ENCODE data around the gene ACACB. TPM values are rescaled to one million over a fixed set of nuclear protein-coding genes. Genes with fewer than 3 reads are reported as not detected.

The ACACB gene
- total and polyA plus RNA-seq, 12 donors: 12.8 to 241 (median 107) TPM

DNA sequence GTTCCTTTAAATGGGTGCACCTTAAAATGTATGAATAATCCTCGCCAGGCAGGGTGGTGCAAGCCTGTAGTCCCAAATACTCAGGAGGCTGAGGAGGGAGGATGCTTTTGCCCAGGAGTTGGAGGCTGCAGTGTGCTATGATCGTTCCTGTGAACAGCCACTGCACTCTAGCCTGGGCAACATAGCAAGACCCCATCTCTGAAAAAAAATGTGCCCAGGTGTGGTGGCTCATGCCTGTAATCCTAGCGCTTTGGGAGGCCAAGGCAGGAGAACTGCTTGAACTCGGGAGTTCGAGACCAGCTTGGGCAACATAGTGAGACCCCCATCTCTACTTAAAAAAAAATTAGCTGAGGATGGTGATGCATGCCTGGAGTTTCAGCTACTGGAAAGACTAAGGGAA, 39.6 kb downstream of the ACACB start:
- no peak for ATAC-seq
- Histone ChIP-seq H3K9me3 (no peaks in the 10 kb centered on the region), H3K36me3 (no peaks in the 10 kb centered on the region), H3K4me1 (peaks cover 15 to 77% (median 66%) of the 10 kb centered on the region in 9 donors), H3K27ac (peak overlapping the region in 2 of 10 donors; percentile 84 to 89), H3K4me3 (no peak overlapping the region), H3K27me3 (no peaks in the 10 kb centered on the region)
- TF ChIP-seq, protein P1, sequence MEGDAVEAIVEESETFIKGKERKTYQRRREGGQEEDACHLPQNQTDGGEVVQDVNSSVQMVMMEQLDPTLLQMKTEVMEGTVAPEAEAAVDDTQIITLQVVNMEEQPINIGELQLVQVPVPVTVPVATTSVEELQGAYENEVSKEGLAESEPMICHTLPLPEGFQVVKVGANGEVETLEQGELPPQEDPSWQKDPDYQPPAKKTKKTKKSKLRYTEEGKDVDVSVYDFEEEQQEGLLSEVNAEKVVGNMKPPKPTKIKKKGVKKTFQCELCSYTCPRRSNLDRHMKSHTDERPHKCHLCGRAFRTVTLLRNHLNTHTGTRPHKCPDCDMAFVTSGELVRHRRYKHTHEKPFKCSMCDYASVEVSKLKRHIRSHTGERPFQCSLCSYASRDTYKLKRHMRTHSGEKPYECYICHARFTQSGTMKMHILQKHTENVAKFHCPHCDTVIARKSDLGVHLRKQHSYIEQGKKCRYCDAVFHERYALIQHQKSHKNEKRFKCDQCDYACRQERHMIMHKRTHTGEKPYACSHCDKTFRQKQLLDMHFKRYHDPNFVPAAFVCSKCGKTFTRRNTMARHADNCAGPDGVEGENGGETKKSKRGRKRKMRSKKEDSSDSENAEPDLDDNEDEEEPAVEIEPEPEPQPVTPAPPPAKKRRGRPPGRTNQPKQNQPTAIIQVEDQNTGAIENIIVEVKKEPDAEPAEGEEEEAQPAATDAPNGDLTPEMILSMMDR (IDR thresholded peaks at IDR 0.05): no peak
- no peak for DNase-seq
- intact Hi-C loops (cut with DNase I): loop anchor here in 4 of 10 donors (5.0 kb wide), 2 partner anchors 39 to 44 kb away; partner anchors contain the start of gene ACACB (in 2 of the 4)
- WGBS, 2 donors: 93 to 98% methylated on average over 5 of the region's 5 CpGs

DNA sequence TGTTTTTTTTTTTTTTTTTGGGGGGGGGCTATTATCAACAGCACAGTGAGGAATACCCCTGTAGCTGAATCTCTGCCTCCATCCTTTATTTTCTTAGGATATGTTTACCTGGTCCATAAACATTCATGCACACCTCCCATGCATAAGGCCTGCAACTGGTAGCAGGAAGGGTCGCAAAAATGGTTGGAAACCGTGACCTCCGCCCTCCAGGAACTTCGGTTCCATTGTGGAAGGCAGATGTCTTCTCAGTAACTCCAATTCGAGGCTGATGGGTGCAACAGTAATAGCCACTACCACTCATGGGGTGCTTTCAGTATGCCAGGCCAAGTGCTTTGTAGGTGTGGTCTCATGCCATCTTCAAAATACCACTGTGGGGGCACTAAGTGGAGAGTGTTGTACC, 40.2 kb downstream of the ACACB start:
- no peak for DNase-seq
- peak overlapping the region in 4 of 10 donors; percentile 6 to 94 (median 89) for H3K27ac ChIP-seq
- WGBS, 2 donors: 90 to 92% methylated on average over 5 of the region's 5 CpGs

GRCh38 chr12:109157986-109158385, 41.6 kb downstream of the ACACB start:
- WGBS, 2 donors: 19 to 33% methylated on average over 5 of the region's 5 CpGs
- Histone ChIP-seq H3K4me1 (peaks cover 20 to 93% (median 75%) of the 10 kb centered on the region in 9 donors), H3K27me3 (no peaks in the 10 kb centered on the region), H3K27ac (peak overlapping the region; percentile 16 to 94 (median 80)), H3K9me3 (no peaks in the 10 kb centered on the region), H3K4me3 (no peak overlapping the region), H3K36me3 (no peaks in the 10 kb centered on the region)
- DNase-seq (no peak), ATAC-seq (peak in 1 of 8 donors; percentile 25)
- intact Hi-C loops (cut with DNase I): loop anchor here in 4 of 10 donors (5.0 kb wide), 2 partner anchors 41 to 46 kb away; partner anchors contain the start of gene ACACB (in 2 of the 4)
- TF ChIP-seq, protein P1 (IDR thresholded peaks at IDR 0.05): no peak

More for the DNA sequence above, 40.2 kb downstream of the ACACB start:
- H3K9me3 ChIP-seq: no peaks in the 10 kb centered on the region
- H3K4me3 ChIP-seq: no peak overlapping the region
- intact Hi-C loops (cut with DNase I): loop anchor here in 4 of 10 donors (5.0 kb wide), 2 partner anchors 39 to 44 kb away; partner anchors contain the start of gene ACACB (in 2 of the 4)
- H3K4me1 ChIP-seq: peaks cover 19 to 82% (median 70%) of the 10 kb centered on the region in 9 donors
- no peaks in the 10 kb centered on the region for H3K36me3 ChIP-seq
- TF ChIP-seq, protein P1 (IDR thresholded peaks at IDR 0.05): no peak
- no peak for ATAC-seq
- H3K27me3 ChIP-seq: no peaks in the 10 kb centered on the region

DNA sequence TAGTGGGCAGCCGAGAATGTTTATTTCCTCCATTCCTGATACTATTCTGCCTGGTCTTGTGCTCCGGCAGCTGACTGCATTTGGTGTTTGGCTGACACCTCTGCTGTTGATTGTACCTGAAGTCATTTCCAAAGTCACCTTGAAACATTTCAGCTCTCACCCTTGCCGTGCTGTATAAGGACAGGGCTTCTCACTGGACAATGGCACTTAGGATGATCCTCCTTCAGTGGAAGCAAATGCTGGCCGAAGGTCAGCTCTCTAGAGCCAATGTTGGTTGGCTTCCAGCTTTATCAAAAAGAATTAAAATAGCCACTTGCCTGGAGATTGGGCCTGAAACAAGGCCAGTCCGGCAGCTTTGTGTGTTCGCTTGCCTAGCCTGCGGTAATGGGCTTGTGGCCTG, 44.0 kb downstream of the ACACB start:
- intact Hi-C loops (cut with DNase I): loop anchor here in 1 of 10 donors (5.0 kb wide), 1 partner anchor 43 kb away; the partner anchor contains the start of gene ACACB
- H3K27me3 ChIP-seq: no peaks in the 10 kb centered on the region
- 20 to 32% methylated on average over 7 of the region's 7 CpGs for WGBS, 2 donors
- peak overlapping the region; percentile 42 to 94 (median 84) for H3K27ac ChIP-seq
- peak; percentile 63 to 81 (median 72) for ATAC-seq
- H3K4me3 ChIP-seq: no peak overlapping the region
- TF ChIP-seq, protein P1 (IDR thresholded peaks at IDR 0.05): no peak
- peak; percentile 28 to 45 for DNase-seq
- peaks cover 0 to 8% (median 0%) of the 10 kb centered on the region in 9 donors for H3K36me3 ChIP-seq
- H3K9me3 ChIP-seq: no peaks in the 10 kb centered on the region
- peaks cover 21 to 91% (median 69%) of the 10 kb centered on the region in 9 donors for H3K4me1 ChIP-seq

Data from heart right ventricle (tissue), 16 donors.